Measurements from ENCODE around the gene PLAC8.

The PLAC8 gene

DNA sequence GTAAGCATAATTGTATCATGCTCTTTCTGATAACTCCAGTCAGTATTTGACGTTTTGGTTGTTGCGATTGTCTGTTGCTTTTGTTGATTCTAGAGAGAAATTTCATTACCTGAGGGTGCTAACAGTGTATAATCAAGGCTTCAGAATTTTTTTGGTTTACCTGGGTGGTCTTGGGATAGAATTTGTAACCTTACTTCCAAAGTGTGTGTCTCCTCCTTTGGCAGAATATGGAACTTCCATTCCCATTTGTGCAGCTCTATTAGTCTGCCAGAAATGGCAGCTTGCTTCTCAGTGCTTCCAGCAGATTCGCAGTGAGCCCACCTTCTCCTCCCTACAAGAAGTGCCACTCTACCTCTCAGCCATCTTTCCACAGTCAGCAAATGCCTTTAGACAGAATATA, 74.3 kb downstream of the PLAC8 start:
- H3K4me3 ChIP-seq (ENCODE audit: low read depth, low read length), result no peak overlapping the region
- TF ChIP-seq, protein P1, sequence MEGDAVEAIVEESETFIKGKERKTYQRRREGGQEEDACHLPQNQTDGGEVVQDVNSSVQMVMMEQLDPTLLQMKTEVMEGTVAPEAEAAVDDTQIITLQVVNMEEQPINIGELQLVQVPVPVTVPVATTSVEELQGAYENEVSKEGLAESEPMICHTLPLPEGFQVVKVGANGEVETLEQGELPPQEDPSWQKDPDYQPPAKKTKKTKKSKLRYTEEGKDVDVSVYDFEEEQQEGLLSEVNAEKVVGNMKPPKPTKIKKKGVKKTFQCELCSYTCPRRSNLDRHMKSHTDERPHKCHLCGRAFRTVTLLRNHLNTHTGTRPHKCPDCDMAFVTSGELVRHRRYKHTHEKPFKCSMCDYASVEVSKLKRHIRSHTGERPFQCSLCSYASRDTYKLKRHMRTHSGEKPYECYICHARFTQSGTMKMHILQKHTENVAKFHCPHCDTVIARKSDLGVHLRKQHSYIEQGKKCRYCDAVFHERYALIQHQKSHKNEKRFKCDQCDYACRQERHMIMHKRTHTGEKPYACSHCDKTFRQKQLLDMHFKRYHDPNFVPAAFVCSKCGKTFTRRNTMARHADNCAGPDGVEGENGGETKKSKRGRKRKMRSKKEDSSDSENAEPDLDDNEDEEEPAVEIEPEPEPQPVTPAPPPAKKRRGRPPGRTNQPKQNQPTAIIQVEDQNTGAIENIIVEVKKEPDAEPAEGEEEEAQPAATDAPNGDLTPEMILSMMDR (IDR thresholded peaks at IDR 0.05; ENCODE audit: insufficient read depth, low read depth, low read length, missing control alignments), result no peak
- DNase-seq (ENCODE audit: low read depth), result no peak
